GM12891 (cell line): ENCODE data around the gene RUSF1.
"Not testable (repeated sequence)": the region's sequence is repeated elsewhere in the genome, so short reads cannot be mapped to it uniquely, and the experiment has no call there.

Experiments used
- PAX5 ChIP-seq: IDR thresholded peaks from 2 replicates; pipeline ENCODE4 v1.6.1; 2011; ENCODE audit warnings: low read length, moderate library complexity, mild to moderate bottlenecking; ENCODE audit not compliant: insufficient read depth, severe bottlenecking
- POLR2A ChIP-seq: IDR thresholded peaks from 2 replicates; pipeline ENCODE4 v1.6.1; 2011; ENCODE audit warnings: low read depth, low read length, control low read depth
- POLR2AphosphoS5 ChIP-seq: IDR thresholded peaks from 2 replicates; pipeline ENCODE4 v1.6.1; 2011; ENCODE audit warnings: low read depth, low read length, control low read depth
- POU2F2 ChIP-seq: IDR thresholded peaks from 2 replicates; pipeline ENCODE4 v1.6.1; 2011; ENCODE audit warnings: low read depth, mild to moderate bottlenecking, control low read depth, low read length, moderate library complexity
- SPI1 ChIP-seq: IDR thresholded peaks from 2 replicates; pipeline ENCODE4 v1.6.1; 2011; ENCODE audit warnings: low read depth, low read length, control low read depth
- TAF1 ChIP-seq: IDR thresholded peaks from 2 replicates; pipeline ENCODE4 v1.6.1; 2011; ENCODE audit warnings: low read depth, low read length, control low read depth

GRCh38 chr16:31539762-31540161 is 31.6 kb upstream of the RUSF1 start:
- TF ChIP-seq TAF1, PAX5, POLR2AphosphoS5, POLR2A, POU2F2, SPI1: not testable (repeated sequence)
